ENCODE data around the gene KLC1. TPM values are rescaled to one million over a fixed set of nuclear protein-coding genes. Genes with fewer than 3 reads are reported as not detected.
A peak's percentile ranks its signal among the peaks of the same experiment; 100 is the strongest.

The KLC1 gene
- total RNA-seq, 2 donors from 2014 or later = 185 to 201 TPM

- DNase-seq (ENCODE audit: low spot score) = no peak
- H3K27me3 ChIP-seq = no peaks in the 10 kb centered on the region
- no peak for TF ChIP-seq CTCF (IDR thresholded peaks at IDR 0.05)
- no peaks in the 10 kb centered on the region for H3K9me3 ChIP-seq
- peaks cover 0 to 14% of the 10 kb centered on the region in 2 donors for H3K4me1 ChIP-seq
- no peak overlapping the region for H3K27ac ChIP-seq
- no peak overlapping the region for H3K4me3 ChIP-seq
- peaks cover 100% of the 10 kb centered on the region for H3K36me3 ChIP-seq
Observed at GRCh38 chr14:103675957-103676356, 46.9 kb downstream of the KLC1 start.

- H3K27me3 ChIP-seq = no peaks in the 10 kb centered on the region
- peaks cover 100% of the 10 kb centered on the region for H3K36me3 ChIP-seq
- no peaks in the 10 kb centered on the region for H3K9me3 ChIP-seq
- H3K4me1 ChIP-seq = peaks cover 0 to 14% of the 10 kb centered on the region in 2 donors
- H3K4me3 ChIP-seq = no peak overlapping the region
- no peak for TF ChIP-seq CTCF (IDR thresholded peaks at IDR 0.05)
- no peak overlapping the region for H3K27ac ChIP-seq
- DNase-seq (ENCODE audit: low spot score) = no peak
Observed at GRCh38 chr14:103676881-103677675, 48.1 kb downstream of the KLC1 start.

- Histone ChIP-seq H3K27me3 (no peaks in the 10 kb centered on the region), H3K4me3 (no peak overlapping the region), H3K36me3 (peaks cover 92% of the 10 kb centered on the region), H3K9me3 (no peaks in the 10 kb centered on the region), H3K4me1 (peaks cover 0 to 14% of the 10 kb centered on the region in 2 donors), H3K27ac (no peak overlapping the region)
- no peak for DNase-seq (ENCODE audit: low spot score)
- peak in 1 of 2 donors; percentile 58 for TF ChIP-seq CTCF (IDR thresholded peaks at IDR 0.05)
Observed at GRCh38 chr14:103679351-103679750, 50.3 kb downstream of the KLC1 start.

GRCh38 chr14:103680491-103681231 lies 51.6 kb downstream of the KLC1 start:
- DNase-seq (ENCODE audit: low spot score) = no peak
- no peak overlapping the region for H3K27ac ChIP-seq
- no peak overlapping the region for H3K4me3 ChIP-seq
- H3K4me1 ChIP-seq = peaks cover 0 to 14% of the 10 kb centered on the region in 2 donors
- no peak for TF ChIP-seq CTCF (IDR thresholded peaks at IDR 0.05)
- H3K27me3 ChIP-seq = no peaks in the 10 kb centered on the region
- peaks cover 84% of the 10 kb centered on the region for H3K36me3 ChIP-seq
- no peaks in the 10 kb centered on the region for H3K9me3 ChIP-seq

GRCh38 chr14:103683139-103683538 lies 54.1 kb downstream of the KLC1 start:
- no peak for TF ChIP-seq CTCF (IDR thresholded peaks at IDR 0.05)
- Histone ChIP-seq H3K27me3 (no peaks in the 10 kb centered on the region), H3K27ac (no peak overlapping the region), H3K4me3 (no peak overlapping the region), H3K9me3 (no peaks in the 10 kb centered on the region), H3K4me1 (peaks cover 0 to 20% of the 10 kb centered on the region in 2 donors), H3K36me3 (peaks cover 79% of the 10 kb centered on the region)
- no peak for DNase-seq (ENCODE audit: low spot score)

All from right atrium auricular region (tissue), 2 donors.